ENCODE results near the gene PLA2G6. TPM values are rescaled to one million over a fixed set of nuclear protein-coding genes. Genes with fewer than 3 reads are reported as not detected.

Gene PLA2G6
- total RNA-seq, 1 donor from 2014 or later, result 7.9 TPM

DNA sequence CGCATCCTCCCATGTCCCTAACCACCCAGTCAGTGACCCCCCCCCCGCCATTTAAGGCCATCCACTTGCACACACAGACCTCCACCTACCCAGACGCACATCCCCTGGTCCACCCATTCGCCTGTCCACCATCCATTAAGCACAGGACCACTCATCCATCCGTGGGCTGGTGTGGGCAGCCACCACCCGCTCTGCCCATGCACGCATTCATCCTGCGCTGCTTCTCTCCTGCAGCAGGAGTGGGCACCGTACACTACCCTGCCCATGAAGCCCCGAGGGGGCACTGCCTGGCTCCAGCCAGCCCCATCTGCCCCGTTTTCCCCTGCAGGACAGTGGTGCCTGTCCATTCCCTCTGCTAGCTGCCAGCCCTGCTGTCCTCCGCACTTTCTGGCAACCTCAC is 93.8 kb downstream of the PLA2G6 start:
- Histone ChIP-seq H3K36me3 (ENCODE audit: control insufficient read depth, insufficient read depth, low read length) (no peaks in the 10 kb centered on the region), H3K27me3 (ENCODE audit: control insufficient read depth, insufficient read depth, low read length) (no peaks in the 10 kb centered on the region), H3K4me3 (ENCODE audit: low read depth, low read length) (no peak overlapping the region)
- DNase-seq (ENCODE audit: low read depth), result no peak
- TF ChIP-seq CTCF (IDR thresholded peaks at IDR 0.05; ENCODE audit: insufficient read depth, low read length, severe bottlenecking), result no peak
- FAIRE-seq, result no peak

DNA sequence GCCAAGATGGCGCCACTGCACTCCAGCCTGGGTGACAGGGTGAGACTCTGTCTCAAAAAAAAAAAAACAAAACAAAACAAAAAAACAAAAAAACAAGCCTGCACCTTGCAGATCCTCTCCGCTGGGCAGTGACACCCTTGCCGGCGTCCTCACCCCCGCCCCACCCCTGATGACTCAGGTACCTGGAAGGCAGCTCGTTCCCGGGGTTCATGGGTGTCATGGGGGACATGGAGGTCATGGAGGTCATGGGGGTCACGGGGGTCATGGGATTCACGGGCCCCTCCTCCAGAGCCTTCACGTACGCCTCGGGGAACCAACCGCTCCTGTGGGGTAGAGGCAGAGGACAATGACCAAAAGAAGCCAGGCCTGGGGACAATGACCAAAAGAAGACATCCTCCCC is 94.7 kb downstream of the PLA2G6 start:
- DNase-seq (ENCODE audit: low read depth), result no peak
- FAIRE-seq, result no peak
- no peak overlapping the region for H3K4me3 ChIP-seq (ENCODE audit: low read depth, low read length)
- TF ChIP-seq CTCF (IDR thresholded peaks at IDR 0.05; ENCODE audit: insufficient read depth, low read length, severe bottlenecking), result no peak
- H3K36me3 ChIP-seq (ENCODE audit: control insufficient read depth, insufficient read depth, low read length), result no peaks in the 10 kb centered on the region
- peaks cover 3% of the 10 kb centered on the region for H3K27me3 ChIP-seq (ENCODE audit: control insufficient read depth, insufficient read depth, low read length)

- Histone ChIP-seq H3K27me3 (ENCODE audit: control insufficient read depth, insufficient read depth, low read length) (peaks cover 5% of the 10 kb centered on the region), H3K4me3 (ENCODE audit: low read depth, low read length) (no peak overlapping the region), H3K36me3 (ENCODE audit: control insufficient read depth, insufficient read depth, low read length) (no peaks in the 10 kb centered on the region)
- TF ChIP-seq CTCF (IDR thresholded peaks at IDR 0.05; ENCODE audit: insufficient read depth, low read length, severe bottlenecking), result no peak
- FAIRE-seq (no peak), DNase-seq (ENCODE audit: low read depth) (no peak)
Observed at GRCh38 chr22:38086001-38086845, 95.4 kb downstream of the PLA2G6 start.

- no peak for TF ChIP-seq CTCF (IDR thresholded peaks at IDR 0.05; ENCODE audit: insufficient read depth, low read length, severe bottlenecking)
- FAIRE-seq (no peak), DNase-seq (ENCODE audit: low read depth) (no peak)
- no peak overlapping the region for H3K4me3 ChIP-seq (ENCODE audit: low read depth, low read length)
- no peaks in the 10 kb centered on the region for H3K36me3 ChIP-seq (ENCODE audit: control insufficient read depth, insufficient read depth, low read length)
- peaks cover 8% of the 10 kb centered on the region for H3K27me3 ChIP-seq (ENCODE audit: control insufficient read depth, insufficient read depth, low read length)
Observed at GRCh38 chr22:38085501-38085900, 96.1 kb downstream of the PLA2G6 start.

GRCh38 chr22:38085056-38085455 is 96.6 kb downstream of the PLA2G6 start:
- Histone ChIP-seq H3K4me3 (ENCODE audit: low read depth, low read length) (no peak overlapping the region), H3K27me3 (ENCODE audit: control insufficient read depth, insufficient read depth, low read length) (peaks cover 8% of the 10 kb centered on the region), H3K36me3 (ENCODE audit: control insufficient read depth, insufficient read depth, low read length) (no peaks in the 10 kb centered on the region)
- no peak for TF ChIP-seq CTCF (IDR thresholded peaks at IDR 0.05; ENCODE audit: insufficient read depth, low read length, severe bottlenecking)
- no peak for FAIRE-seq
- no peak for DNase-seq (ENCODE audit: low read depth)
